A549 treated with Hydrocortisone at 1 μM for 4 hours (cell line): ENCODE measurements around the gene IQCF2. TPM values are rescaled to one million over a fixed set of nuclear protein-coding genes. Genes with fewer than 3 reads are reported as not detected.

Experiments
- total RNA-seq: library from RNA; stranded (reverse); fragments of 200-300 nt; extraction: Qiagen RNA extraction; gene quantifications from 5 replicates; pipeline ENCODE4 v1.2.3, GENCODE V29; 2022

Gene IQCF2
- total RNA-seq = not detected in 5 replicates

DNA sequence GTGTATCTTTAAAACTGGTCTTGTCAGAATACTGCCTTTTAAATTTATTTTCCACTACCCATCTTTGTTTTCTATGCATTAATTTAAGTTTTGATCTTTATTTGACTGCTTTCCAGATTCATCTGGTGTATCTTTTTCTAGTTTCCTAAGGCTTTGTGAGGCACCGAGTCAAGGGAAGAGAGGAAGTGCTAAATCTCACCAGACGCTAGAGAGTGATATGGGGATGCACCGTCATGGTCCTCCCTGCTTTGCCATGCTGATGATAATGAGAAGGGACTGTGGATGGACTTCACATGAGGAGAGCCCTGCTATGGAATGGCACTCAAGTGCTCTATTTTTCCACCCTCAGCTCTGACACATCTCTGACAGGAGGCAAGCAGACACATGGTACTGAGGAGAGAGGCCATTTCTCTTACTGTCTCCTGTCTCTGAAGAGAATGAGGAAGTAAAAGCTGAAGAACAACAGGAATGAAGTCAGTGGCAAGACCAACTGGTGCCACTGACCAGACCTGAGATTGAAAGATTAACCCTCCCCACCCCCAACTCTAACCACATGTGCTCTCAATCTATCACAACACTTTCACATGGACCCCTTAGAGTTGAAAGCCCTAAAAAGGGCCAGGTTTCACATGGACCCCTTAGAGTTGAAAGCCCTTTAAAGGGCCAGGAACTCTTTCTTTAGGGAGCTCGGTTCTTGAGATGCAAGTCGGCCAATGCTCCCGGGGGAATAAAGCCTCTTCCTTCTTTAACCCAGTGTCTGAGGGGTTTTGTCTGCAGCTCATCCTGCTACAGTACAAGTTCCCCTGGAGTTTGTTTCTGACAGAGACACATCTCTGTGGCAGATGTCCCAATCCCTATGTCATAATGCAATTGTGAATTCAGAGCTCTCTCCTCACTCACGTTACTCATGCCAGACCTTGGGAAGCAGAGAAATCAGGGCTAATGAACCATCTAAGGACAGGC lies at the start of gene IQCF2:
Gene IQCF2, plus strand, starts transcription at position 913 of the 963 bp plus-strand sequence. CDS start 52 bp downstream, outside the sequence.

GRCh38 chr3:51875501-51875900 lies 14.1 kb downstream of the IQCF2 start, which contains the start of gene IQCF5:
IQCF5 (minus strand) TSS chr3:51875601; CDS start chr3:51875531, 70 bp downstream.

Other genes with a start within 250 kb of the IQCF2 start
- gene TEX264, start 190.4 kb upstream of the IQCF2 start, total RNA-seq = 64.0 to 72.3 TPM (median 69.2 TPM) in 5 replicates
- 0.09 to 0.18 TPM (median 0.14 TPM) in 4 of 5 replicates, not detected in the other for gene GRM2, start 154.5 kb upstream of the IQCF2 start, total RNA-seq
- gene IQCF6, start 82.4 kb upstream of the IQCF2 start, total RNA-seq = not detected in 5 replicates
- gene IQCF5, start 14.0 kb downstream of the IQCF2 start, total RNA-seq = not detected in 5 replicates
- gene IQCF1, start 41.7 kb downstream of the IQCF2 start, total RNA-seq = not detected in 5 replicates
- 36.3 to 47.6 TPM (median 41.9 TPM) in 5 replicates for gene RRP9, start 80.3 kb downstream of the IQCF2 start, total RNA-seq
- 8.0 to 11.1 TPM (median 9.0 TPM) in 5 replicates for gene PARP3, start 80.7 kb downstream of the IQCF2 start, total RNA-seq
- not detected in 5 replicates for gene GPR62, start 93.8 kb downstream of the IQCF2 start, total RNA-seq
- gene PCBP4, start 105.8 kb downstream of the IQCF2 start, total RNA-seq = 12.1 to 14.2 TPM (median 13.3 TPM) in 5 replicates
- 28.2 to 33.9 TPM (median 32.5 TPM) in 5 replicates for gene ABHD14B, start 112.4 kb downstream of the IQCF2 start, total RNA-seq
- gene ABHD14A, start 113.4 kb downstream of the IQCF2 start, total RNA-seq = 10.0 to 16.8 TPM (median 14.4 TPM) in 5 replicates
- 21.2 to 26.4 TPM (median 24.4 TPM) in 5 replicates for gene ACY1, start 121.9 kb downstream of the IQCF2 start, total RNA-seq
- 1,296 to 1,373 TPM (median 1,344 TPM) in 5 replicates for gene RPL29, start 134.3 kb downstream of the IQCF2 start, total RNA-seq
- gene DUSP7, start 195.0 kb downstream of the IQCF2 start, total RNA-seq = 20.4 to 21.4 TPM (median 21.2 TPM) in 5 replicates